T-helper 1 cell treated with Interleukin-12 subunit alpha and Interleukin-12 subunit beta and Interleukin-4 antibody, amounts not matched to agents 30 μg/mL and 1 μg/mL, for 36 hours (primary cell): ENCODE results near the gene VCL.
A peak's percentile ranks its signal among the peaks of the same experiment; 100 is the strongest.

ENCODE experiments used
- H3K27ac Mint-ChIP-seq: one replicate; pipeline ENCODE4 v1.8.0; 2021; ENCODE audit warnings: mild to moderate bottlenecking, mixed read lengths
- H3K27me3 Mint-ChIP-seq: one replicate; pipeline ENCODE4 v1.8.0; 2021; ENCODE audit warnings: low read depth, mixed read lengths
- H3K36me3 Mint-ChIP-seq: one replicate; pipeline ENCODE4 v1.8.0; 2021; ENCODE audit warnings: low read depth, mixed read lengths
- H3K4me1 Mint-ChIP-seq: one replicate; pipeline ENCODE4 v1.8.0; 2021; ENCODE audit warnings: low read depth, mixed read lengths
- H3K4me3 Mint-ChIP-seq: one replicate; pipeline ENCODE4 v1.8.0; 2021; ENCODE audit warnings: mild to moderate bottlenecking, moderate library complexity, mixed read lengths
- H3K9me3 Mint-ChIP-seq: one replicate; pipeline ENCODE4 v1.8.0; 2021; ENCODE audit warnings: mixed read lengths

Gene VCL

GRCh38 chr10:74077416-74077815 lies 79.5 kb downstream of the VCL start:
- H3K27me3 Mint-ChIP-seq, result no peaks in the 10 kb centered on the region
- H3K36me3 Mint-ChIP-seq, result peaks cover 36% of the 10 kb centered on the region
- H3K9me3 Mint-ChIP-seq, result no peaks in the 10 kb centered on the region
- H3K4me1 Mint-ChIP-seq, result peaks cover 23% of the 10 kb centered on the region
- H3K27ac Mint-ChIP-seq, result no peak overlapping the region
- no peak overlapping the region for H3K4me3 Mint-ChIP-seq

GRCh38 chr10:74078037-74078436 lies 80.1 kb downstream of the VCL start:
- Mint-ChIP-seq H3K27me3 (no peaks in the 10 kb centered on the region), H3K4me3 (no peak overlapping the region), H3K9me3 (no peaks in the 10 kb centered on the region), H3K36me3 (peaks cover 34% of the 10 kb centered on the region), H3K27ac (no peak overlapping the region), H3K4me1 (peaks cover 23% of the 10 kb centered on the region)

GRCh38 chr10:74079028-74079935 lies 81.4 kb downstream of the VCL start:
- peaks cover 23% of the 10 kb centered on the region for H3K4me1 Mint-ChIP-seq
- no peak overlapping the region for H3K4me3 Mint-ChIP-seq
- peaks cover 27% of the 10 kb centered on the region for H3K36me3 Mint-ChIP-seq
- H3K27ac Mint-ChIP-seq, result no peak overlapping the region
- no peaks in the 10 kb centered on the region for H3K27me3 Mint-ChIP-seq
- H3K9me3 Mint-ChIP-seq, result no peaks in the 10 kb centered on the region

GRCh38 chr10:74079936-74080590 lies 82.1 kb downstream of the VCL start:
- H3K4me1 Mint-ChIP-seq, result peaks cover 26% of the 10 kb centered on the region

GRCh38 chr10:74081192-74081803 lies 83.4 kb downstream of the VCL start:
- H3K27me3 Mint-ChIP-seq, result no peaks in the 10 kb centered on the region
- H3K4me1 Mint-ChIP-seq, result peaks cover 30% of the 10 kb centered on the region
- peaks cover 22% of the 10 kb centered on the region for H3K36me3 Mint-ChIP-seq
- no peak overlapping the region for H3K4me3 Mint-ChIP-seq
- no peak overlapping the region for H3K27ac Mint-ChIP-seq
- H3K9me3 Mint-ChIP-seq, result no peaks in the 10 kb centered on the region

More at GRCh38 chr10:74079936-74080590, 82.1 kb downstream of the VCL start:
- H3K27ac Mint-ChIP-seq, result no peak overlapping the region
- no peaks in the 10 kb centered on the region for H3K9me3 Mint-ChIP-seq
- no peak overlapping the region for H3K4me3 Mint-ChIP-seq
- H3K36me3 Mint-ChIP-seq, result peaks cover 27% of the 10 kb centered on the region
- H3K27me3 Mint-ChIP-seq, result no peaks in the 10 kb centered on the region

- H3K4me3 Mint-ChIP-seq, result no peak overlapping the region
- H3K4me1 Mint-ChIP-seq, result peaks cover 30% of the 10 kb centered on the region
Measured at GRCh38 chr10:74081941-74082718, 84.2 kb downstream of the VCL start.

GRCh38 chr10:74083304-74083703 lies 85.4 kb downstream of the VCL start:
- peaks cover 25% of the 10 kb centered on the region for H3K4me1 Mint-ChIP-seq
- no peak overlapping the region for H3K4me3 Mint-ChIP-seq
- no peaks in the 10 kb centered on the region for H3K27me3 Mint-ChIP-seq
- no peak overlapping the region for H3K27ac Mint-ChIP-seq
- H3K9me3 Mint-ChIP-seq, result no peaks in the 10 kb centered on the region
- H3K36me3 Mint-ChIP-seq, result peaks cover 15% of the 10 kb centered on the region

More at GRCh38 chr10:74081941-74082718, 84.2 kb downstream of the VCL start:
- Mint-ChIP-seq H3K27ac (peak overlapping the region; percentile 19), H3K36me3 (peaks cover 18% of the 10 kb centered on the region), H3K9me3 (no peaks in the 10 kb centered on the region), H3K27me3 (no peaks in the 10 kb centered on the region)

- Mint-ChIP-seq H3K36me3 (peaks cover 25% of the 10 kb centered on the region), H3K4me1 (peaks cover 15% of the 10 kb centered on the region), H3K27me3 (no peaks in the 10 kb centered on the region), H3K4me3 (no peak overlapping the region), H3K27ac (no peak overlapping the region), H3K9me3 (no peaks in the 10 kb centered on the region)
Measured at GRCh38 chr10:74084955-74085354, 87.0 kb downstream of the VCL start.

- Mint-ChIP-seq H3K36me3 (peaks cover 33% of the 10 kb centered on the region), H3K27ac (no peak overlapping the region), H3K4me3 (no peak overlapping the region), H3K9me3 (no peaks in the 10 kb centered on the region), H3K27me3 (no peaks in the 10 kb centered on the region), H3K4me1 (peaks cover 9% of the 10 kb centered on the region)
Measured at GRCh38 chr10:74086317-74086716, 88.4 kb downstream of the VCL start.

- Mint-ChIP-seq H3K4me1 (peaks cover 7% of the 10 kb centered on the region), H3K9me3 (no peaks in the 10 kb centered on the region), H3K36me3 (peaks cover 29% of the 10 kb centered on the region), H3K27ac (no peak overlapping the region), H3K27me3 (no peaks in the 10 kb centered on the region), H3K4me3 (no peak overlapping the region)
Measured at GRCh38 chr10:74088722-74089121, 90.8 kb downstream of the VCL start.

GRCh38 chr10:74092372-74092771 lies 94.5 kb downstream of the VCL start:
- Mint-ChIP-seq H3K4me1 (no peaks in the 10 kb centered on the region), H3K4me3 (no peak overlapping the region), H3K27ac (no peak overlapping the region), H3K36me3 (peaks cover 41% of the 10 kb centered on the region), H3K9me3 (no peaks in the 10 kb centered on the region), H3K27me3 (no peaks in the 10 kb centered on the region)

- no peaks in the 10 kb centered on the region for H3K27me3 Mint-ChIP-seq
- peaks cover 48% of the 10 kb centered on the region for H3K36me3 Mint-ChIP-seq
- H3K4me3 Mint-ChIP-seq, result no peak overlapping the region
Measured at GRCh38 chr10:74093530-74094164, 95.7 kb downstream of the VCL start.

GRCh38 chr10:74094231-74094630 lies 96.3 kb downstream of the VCL start:
- H3K9me3 Mint-ChIP-seq, result no peaks in the 10 kb centered on the region
- peaks cover 6% of the 10 kb centered on the region for H3K4me1 Mint-ChIP-seq
- no peak overlapping the region for H3K27ac Mint-ChIP-seq
- peaks cover 47% of the 10 kb centered on the region for H3K36me3 Mint-ChIP-seq
- no peak overlapping the region for H3K4me3 Mint-ChIP-seq
- H3K27me3 Mint-ChIP-seq, result no peaks in the 10 kb centered on the region

More at GRCh38 chr10:74093530-74094164, 95.7 kb downstream of the VCL start:
- Mint-ChIP-seq H3K4me1 (peaks cover under 1% of the 10 kb centered on the region), H3K9me3 (no peaks in the 10 kb centered on the region), H3K27ac (no peak overlapping the region)

GRCh38 chr10:74096777-74097176 lies 98.9 kb downstream of the VCL start:
- H3K4me1 Mint-ChIP-seq, result peaks cover 7% of the 10 kb centered on the region
- H3K27ac Mint-ChIP-seq, result no peak overlapping the region
- H3K9me3 Mint-ChIP-seq, result no peaks in the 10 kb centered on the region
- H3K36me3 Mint-ChIP-seq, result peaks cover 39% of the 10 kb centered on the region
- H3K4me3 Mint-ChIP-seq, result no peak overlapping the region
- H3K27me3 Mint-ChIP-seq, result no peaks in the 10 kb centered on the region
